GM12878 (cell line): Measurements from ENCODE around the gene PIP. TPM values are rescaled to one million over a fixed set of nuclear protein-coding genes. Genes with fewer than 3 reads are reported as not detected.
"Not testable (repeated sequence)": the region's sequence is repeated elsewhere in the genome, so short reads cannot be mapped to it uniquely, and the experiment has no call there.

ENCODE experiments used
- ATAC-seq: fragments of 200-7000 bp; cut with Tn5 transposase; 3 replicates; pipeline ENCODE4 v1.9.1; 2020; ENCODE audit warnings: mild to moderate bottlenecking, moderate library complexity
- BruUV-seq: library from RNA; stranded (reverse); fragments of 400-500 nt; replicated peaks from 2 replicates; lab custom pipeline; 2021; lab: Mats Ljungman, UMichigan
- CTCF ChIA-PET: fragments of 300-600 bp; sonication (Branson Sonifier 250); formaldehyde crosslinking; extraction: SDS; loops from one replicate; lab custom pipeline; 2021; ENCODE audit warnings: inconsistent platforms; lab: Yijun Ruan, JAX
- POLR2A ChIA-PET: fragments of 350-600 bp; formaldehyde crosslinking; extraction: SDS; loops from one replicate; lab custom pipeline; 2021; ENCODE audit warnings: inconsistent platforms; lab: Charles Lee
- RAD21 ChIA-PET: fragments of 300-600 bp; sonication (Branson Sonifier 250); formaldehyde crosslinking; loops from one replicate; lab custom pipeline; 2023; ENCODE audit warnings: antibody characterized with exemption; ENCODE audit not compliant: unreplicated experiment; lab: Charles Lee
- SMC1A ChIA-PET: fragments of 300-600 bp; sonication (Branson Sonifier 250); formaldehyde crosslinking; loops from one replicate; lab custom pipeline; 2023; ENCODE audit not compliant: unreplicated experiment, uncharacterized antibody; lab: Charles Lee
- DNase-seq: peaks from one replicate; pipeline ENCODE4 v3.0.0-alpha.2; 2011; ENCODE audit warnings: low read depth, low spot score
- FAIRE-seq: peaks from 3 replicates; lab custom pipeline; 2011; peaks lifted over from hg19 to GRCh38; lab: Jason Lieb, UNC
- H2AFZ ChIP-seq: 2 replicates; pipeline ENCODE4 v1.6.0; 2011; ENCODE audit warnings: low read depth, low read length, control low read depth; ENCODE audit not compliant: control insufficient read depth
- H3K27ac ChIP-seq: 2 replicates; pipeline ENCODE4 v1.5.1; 2011; ENCODE audit warnings: control low read depth; ENCODE audit not compliant: control insufficient read depth, insufficient read depth
- H3K27me3 ChIP-seq, 2 experiments: replicated peaks in 1 of 2; 2 replicates each; pipeline versions ENCODE4 v1.6.0 to v1.6.1; 2011; ENCODE audit warnings: low read length in 1 of 2; ENCODE audit not compliant: control insufficient read depth in 2 of 2, insufficient read depth in 2 of 2
- H3K36me3 ChIP-seq, 2 experiments: 2 replicates each; pipeline ENCODE4 v1.5.1; 2011; ENCODE audit warnings: low read length in 1 of 2; ENCODE audit not compliant: control insufficient read depth in 2 of 2, insufficient read depth in 2 of 2
- H3K4me1 ChIP-seq: 2 replicates; pipeline ENCODE4 v1.6.1; 2011; ENCODE audit warnings: mild to moderate bottlenecking, low read length, moderate library complexity, mixed read lengths; ENCODE audit not compliant: control insufficient read depth, insufficient read depth
- H3K4me2 ChIP-seq: 2 replicates; pipeline ENCODE4 v1.6.0; 2011; ENCODE audit warnings: control low read depth; ENCODE audit not compliant: control insufficient read depth, insufficient read depth
- H3K4me3 ChIP-seq: fragments of 200-600 bp; sonication (generic); 2 replicates; pipeline ENCODE4 v1.5.1; 2016
- H3K79me2 ChIP-seq: 2 replicates; pipeline ENCODE4 v1.6.0; 2011; ENCODE audit warnings: low read length; ENCODE audit not compliant: control insufficient read depth, insufficient read depth
- H3K9ac ChIP-seq: 2 replicates; pipeline ENCODE4 v1.8.0; 2011; ENCODE audit warnings: low read length, control low read depth, mixed read lengths; ENCODE audit not compliant: control insufficient read depth, insufficient read depth
- H3K9me3 ChIP-seq: replicated peaks from 3 replicates; pipeline ENCODE4 v1.5.1; 2011; ENCODE audit warnings: mild to moderate bottlenecking, low read length; ENCODE audit not compliant: control insufficient read depth, insufficient read depth
- H4K20me1 ChIP-seq: 2 replicates; pipeline ENCODE4 v1.6.0; 2011; ENCODE audit not compliant: control insufficient read depth, insufficient read depth
- CHD2 ChIP-seq: IDR thresholded peaks from 2 replicates; pipeline ENCODE4 v1.6.1; 2011; ENCODE audit warnings: low read depth, low read length, improper control_type of control experiment, borderline replicate concordance
- E4F1 ChIP-seq: fragments of 450-650 bp; IDR thresholded peaks from 2 replicates; pipeline ENCODE4 v1.6.1; 2018; ENCODE audit warnings: borderline replicate concordance, mild to moderate bottlenecking; ENCODE audit not compliant: partially characterized antibody
- FOS ChIP-seq: IDR thresholded peaks from 3 replicates; pipeline ENCODE4 v1.6.1; 2011; ENCODE audit warnings: borderline replicate concordance; ENCODE audit not compliant: insufficient read length; ENCODE audit errors: extremely low read depth
- HCFC1 ChIP-seq: fragments of 150-350 bp; IDR thresholded peaks from 2 replicates; pipeline ENCODE4 v1.6.1; 2014; ENCODE audit warnings: low read length
- MEF2A ChIP-seq: IDR thresholded peaks from 2 replicates; pipeline ENCODE4 v1.6.1; 2011; ENCODE audit warnings: low read depth, mild to moderate bottlenecking, low read length, moderate library complexity; ENCODE audit not compliant: insufficient read depth
- MTA3 ChIP-seq: IDR thresholded peaks from 2 replicates; pipeline ENCODE4 v1.6.1; 2012; ENCODE audit warnings: low read length, inconsistent platforms, borderline replicate concordance
- MXI1 ChIP-seq: fragments of 150-350 bp; IDR thresholded peaks from 2 replicates; pipeline ENCODE4 v1.6.1; 2011; ENCODE audit warnings: low read depth, mild to moderate bottlenecking, inconsistent platforms, low read length, improper control_type of control experiment
- NR2F1 ChIP-seq: fragments of 450-650 bp; conservative IDR thresholded peaks from 2 replicates; pipeline ENCODE4 v1.6.1; 2017; ENCODE audit warnings: mild to moderate bottlenecking
- RBBP5 ChIP-seq: fragments of 200-600 bp; sonication (generic); conservative IDR thresholded peaks from 2 replicates; pipeline ENCODE4 v1.6.1; 2016
- RFX5 ChIP-seq: IDR thresholded peaks from 2 replicates; pipeline ENCODE4 v1.6.1; 2011; ENCODE audit warnings: low read depth, low read length, improper control_type of control experiment
- STAT3 ChIP-seq: IDR thresholded peaks from 2 replicates; pipeline ENCODE4 v1.6.1; 2011; ENCODE audit warnings: low read depth, low read length, improper control_type of control experiment
- USF1 ChIP-seq: IDR thresholded peaks from 2 replicates; pipeline ENCODE4 v1.6.1; 2011; ENCODE audit warnings: borderline replicate concordance, low read depth, mild to moderate bottlenecking, moderate library complexity, mixed read lengths, low read length; ENCODE audit not compliant: insufficient read depth; ENCODE audit errors: extremely low read length
- WGBS: methylation state at CpG from one replicate; pipeline ENCODE4 v1.1.6; 2016; ENCODE audit warnings: low lambda C conversion rate; ENCODE audit not compliant: insufficient replicate concordance, insufficient coverage; ENCODE audit errors: missing lambda C conversion rate; 5-methylcytosine and 5-hydroxymethylcytosine counted together
- in situ Hi-C: fragments of 300-500 bp; cut with MboI; formaldehyde crosslinking; loops from 9 replicates; pipeline ENCODE4 v1.14.3; 2018; ENCODE audit warnings: mixed read lengths
- intact Hi-C: fragments of 100-400 bp; cut with micrococcal nuclease; formaldehyde crosslinking; loops from one replicate; pipeline ENCODE4 v1.14.2; 2022; ENCODE audit not compliant: unreplicated experiment
- polyA plus RNA-seq, 11 experiments: library from polyadenylated mRNA; depleted of rRNA in 4 of 11; unstranded in 6 of 11; stranded (reverse) in 5 of 11; fragments of >200 nt; fragmentation: Nextera tagmentation in 4 of 11; fragmentation: Illumina TruSeq in 1 of 11; extraction: Ambion mirVana in 4 of 11; extraction: Trizol in 1 of 11; gene quantifications; 1 replicate in 1 of 11; 2 replicates in 10 of 11; pipeline versions ENCODE4 v1.2.1 to v1.2.3, GENCODE V29; 2011 to 2016; ENCODE audit warnings: inconsistent platforms in 2 of 11, missing spikeins in 2 of 11, low read depth in 1 of 11
- total RNA-seq, 4 experiments: library from RNA; depleted of rRNA in 3 of 4; stranded (reverse); fragments of >200 nt in 3 of 4; fragmentation: Illumina TruSeq in 1 of 4; extraction: Trizol in 1 of 4; gene quantifications; 2 replicates each; pipeline versions ENCODE4 v1.2.1 to v1.2.3, GENCODE V29; 2013 to 2021

The PIP gene
- total and polyA plus RNA-seq, 10 of the 15 experiments (the other 5 are each of a cell fraction or from before 2014, with no cell fraction given): not detected

GRCh38 chr7:143099579-143099978 lies 32.3 kb upstream of the PIP start:
- H3K4me2 ChIP-seq, H3K4me1 ChIP-seq, H3K4me3 ChIP-seq, BruUV-seq, ATAC-seq, DNase-seq, H3K9me3 ChIP-seq, SMC1A ChIA-PET, in situ Hi-C loops, H3K36me3 ChIP-seq, H4K20me1 ChIP-seq, FAIRE-seq, H3K27me3 ChIP-seq, RAD21 ChIA-PET, H3K9ac ChIP-seq, POLR2A ChIA-PET, H3K79me2 ChIP-seq, H2AFZ ChIP-seq, H3K27ac ChIP-seq: not testable (repeated sequence)
- intact Hi-C loops: loop anchor here (5.0 kb wide), 1 partner anchor 48 kb away; no protein-coding TSS in a partner anchor
- CTCF ChIA-PET: interaction anchor here (1.5 kb wide), 1 partner anchor 12 kb away, joined by 7 read pairs; no protein-coding TSS in a partner anchor
- 22% methylated on average over 1 of the region's 1 CpG for WGBS

GRCh38 chr7:143104759-143105158 lies 27.1 kb upstream of the PIP start:
- DNase-seq (no peak), ATAC-seq (no peak), FAIRE-seq (no peak)
- H3K9ac ChIP-seq: no peak overlapping the region
- no peak overlapping the region for H3K4me3 ChIP-seq
- BruUV-seq: no TSS peak
- ChIA-PET CTCF (no interaction called here), SMC1A (no interaction called here), POLR2A (no interaction called here), RAD21 (no interaction called here)
- H3K27ac ChIP-seq: no peak overlapping the region
- H2AFZ ChIP-seq: no peak overlapping the region
- no peaks in the 10 kb centered on the region; the same call in 1 of the 3 replicates for H3K9me3 ChIP-seq
- no peaks in the 10 kb centered on the region for H3K36me3 ChIP-seq
- no peak overlapping the region for H3K4me2 ChIP-seq
- no peaks in the 10 kb centered on the region for H3K4me1 ChIP-seq
- no peaks in the 10 kb centered on the region for H3K27me3 ChIP-seq
- intact Hi-C loops (no loop called here), in situ Hi-C loops (no loop called here)
- H3K79me2 ChIP-seq: no peaks in the 10 kb centered on the region
- no peaks in the 10 kb centered on the region for H4K20me1 ChIP-seq
- TF ChIP-seq E4F1 (no peak), RBBP5 (no peak), NR2F1 (no peak), MXI1 (no peak), FOS (no peak), USF1 (no peak), STAT3 (no peak), MTA3 (no peak), RFX5 (no peak), HCFC1 (no peak), MEF2A (no peak), CHD2 (no peak)
